Stimulated activated CD4-positive, alpha-beta T cell treated with anti-CD3 and anti-CD28 coated beads, TNF-alpha, amount 100 ng/mL, for 48 hours (primary cell): Measurements from ENCODE around the gene ADAMTS17.
"Not testable (repeated sequence)": the region's sequence is repeated elsewhere in the genome, so short reads cannot be mapped to it uniquely, and the experiment has no call there.

Experiments used
- DNase-seq, 3 donors: peaks; one replicate each; pipeline ENCODE4 v3.0.0-alpha.2; 2020; ENCODE audit warnings: low read depth in 3 of 3

Gene ADAMTS17

DNA sequence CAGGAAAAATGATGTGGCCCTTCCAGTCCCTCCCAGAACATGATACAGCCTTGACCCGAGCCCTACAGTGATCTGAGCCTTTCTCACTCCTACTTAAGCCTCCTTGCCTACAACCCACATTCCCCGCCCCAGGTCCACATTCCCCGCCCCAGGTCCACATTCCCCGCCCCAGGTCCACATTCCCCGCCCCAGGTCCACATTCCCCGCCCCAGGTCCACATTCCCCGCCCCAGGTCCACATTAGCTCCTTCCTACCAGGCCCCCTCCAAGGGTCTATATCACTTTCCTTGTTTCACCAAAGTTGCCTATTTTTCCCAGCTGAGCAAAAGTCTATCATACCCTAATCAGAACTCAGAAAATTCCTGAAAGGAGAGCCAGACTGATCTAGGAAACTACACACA is 2.3 kb downstream of the ADAMTS17 start:
- not testable (repeated sequence) for DNase-seq

DNA sequence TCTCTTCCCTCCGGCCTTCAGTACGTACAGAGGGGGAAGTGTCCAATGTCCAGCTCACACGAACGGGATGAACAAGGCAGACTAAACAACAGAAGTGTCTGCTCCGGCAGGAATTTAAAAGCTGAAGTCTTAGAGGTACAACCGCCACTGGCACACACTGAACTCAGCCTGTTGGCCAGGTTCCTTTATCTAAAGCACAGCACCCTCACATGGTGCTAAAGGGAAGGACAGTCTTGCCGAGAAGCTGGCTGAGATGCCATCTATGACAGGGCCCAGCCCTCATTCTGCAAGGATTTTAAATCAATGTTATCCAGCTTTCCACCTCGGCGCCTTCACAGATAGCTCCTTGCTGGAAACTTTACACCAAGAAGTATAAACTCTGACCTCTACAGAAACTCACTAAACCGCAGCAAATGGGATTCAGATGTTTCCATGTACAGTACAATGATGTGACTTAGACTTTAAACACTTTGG is 2.8 kb downstream of the ADAMTS17 start:
- DNase-seq = peak in 1 of 3 donors; percentile 12

- no peak for DNase-seq
Observed at GRCh38 chr15:100338247-100338646, 3.5 kb downstream of the ADAMTS17 start.

- DNase-seq = no peak
Observed at GRCh38 chr15:100337096-100338044, 4.4 kb downstream of the ADAMTS17 start.

- DNase-seq = no peak
Observed at GRCh38 chr15:100336061-100336460, 5.7 kb downstream of the ADAMTS17 start.

GRCh38 chr15:100335335-100335999 is 6.3 kb downstream of the ADAMTS17 start:
- DNase-seq = no peak

- DNase-seq = no peak
Observed at GRCh38 chr15:100334905-100335304, 6.9 kb downstream of the ADAMTS17 start.

- DNase-seq = no peak
Observed at GRCh38 chr15:100334456-100334855, 7.3 kb downstream of the ADAMTS17 start.

GRCh38 chr15:100334015-100334414 is 7.8 kb downstream of the ADAMTS17 start:
- DNase-seq = no peak

GRCh38 chr15:100333236-100333635 is 8.5 kb downstream of the ADAMTS17 start:
- DNase-seq = no peak

- no peak for DNase-seq
Observed at GRCh38 chr15:100332721-100333120, 9.1 kb downstream of the ADAMTS17 start.

- DNase-seq = no peak
Observed at GRCh38 chr15:100332231-100332630, 9.5 kb downstream of the ADAMTS17 start.

GRCh38 chr15:100330629-100331215 is 11.1 kb downstream of the ADAMTS17 start:
- no peak for DNase-seq

DNA sequence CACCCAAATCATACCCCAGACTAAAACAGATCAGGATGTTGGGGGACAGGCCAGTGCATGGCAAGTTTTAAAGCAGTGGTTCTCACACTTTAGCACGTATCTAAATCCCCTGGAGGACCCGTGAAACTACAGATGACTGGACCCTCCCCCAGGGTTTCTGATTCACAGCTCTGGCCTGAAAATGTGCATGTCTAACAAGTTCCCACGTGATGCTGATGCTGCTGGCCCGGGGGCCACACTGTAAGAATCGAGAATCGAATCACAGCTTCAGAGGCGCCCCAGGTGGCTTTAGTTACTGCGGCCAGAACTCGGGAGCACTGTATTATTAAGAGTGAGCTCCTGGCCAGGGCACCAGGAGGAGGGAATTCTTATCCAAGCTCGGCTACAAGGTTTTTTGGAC is 11.6 kb downstream of the ADAMTS17 start:
- no peak for DNase-seq

- no peak for DNase-seq
Observed at GRCh38 chr15:100328796-100329195, 13.0 kb downstream of the ADAMTS17 start.

DNA sequence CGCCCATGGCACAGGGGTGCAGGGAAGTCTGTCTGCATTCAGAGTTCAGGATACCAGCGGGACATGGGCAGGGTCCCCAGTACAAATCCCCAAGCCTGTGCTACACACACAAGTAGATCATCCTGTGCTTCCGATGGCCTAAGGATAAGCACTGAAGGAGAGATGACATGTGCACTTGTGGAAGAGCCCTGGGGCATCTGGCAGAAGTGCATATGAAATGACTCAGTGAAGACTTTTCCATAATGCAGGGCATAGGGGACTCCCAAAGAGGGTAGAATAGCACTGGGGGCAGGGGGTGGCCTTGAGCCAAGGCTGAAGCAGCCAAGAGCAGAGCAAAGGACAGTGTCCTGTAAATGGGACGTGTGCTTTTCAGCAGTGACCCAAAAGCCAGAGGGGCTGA is 22.9 kb downstream of the ADAMTS17 start:
- no peak for DNase-seq

- no peak for DNase-seq
Observed at GRCh38 chr15:100314809-100315400, 26.9 kb downstream of the ADAMTS17 start.

- no peak for DNase-seq
Observed at GRCh38 chr15:100311833-100312476, 29.8 kb downstream of the ADAMTS17 start.

GRCh38 chr15:100311154-100311625 is 30.6 kb downstream of the ADAMTS17 start:
- DNase-seq = no peak

- DNase-seq = no peak
Observed at GRCh38 chr15:100310513-100311153, 31.1 kb downstream of the ADAMTS17 start.

- DNase-seq = no peak
Observed at GRCh38 chr15:100310041-100310405, 31.8 kb downstream of the ADAMTS17 start.
